Skeletal muscle tissue (tissue), 4 donors: Measurements from ENCODE around the gene YDJC. TPM values are rescaled to one million over a fixed set of nuclear protein-coding genes. Genes with fewer than 3 reads are reported as not detected.
A peak's percentile ranks its signal among the peaks of the same experiment; 100 is the strongest.
"Not testable (repeated sequence)": the region's sequence is repeated elsewhere in the genome, so short reads cannot be mapped to it uniquely, and the experiment has no call there.

Experiments used
- H3K27ac ChIP-seq: one replicate; pipeline ENCODE4 v1.7.0; 2013; ENCODE audit warnings: mild to moderate bottlenecking, low read depth, low read length, inconsistent platforms
- H3K27me3 ChIP-seq, 3 donors: one replicate each; pipeline ENCODE4 v1.7.0; 2013; ENCODE audit warnings: low read length in 3 of 3; ENCODE audit not compliant: control insufficient read depth in 3 of 3, insufficient read depth in 3 of 3
- H3K36me3 ChIP-seq, 3 donors: one replicate each; pipeline ENCODE4 v1.7.0; 2013; ENCODE audit warnings: low read length in 3 of 3; ENCODE audit not compliant: control insufficient read depth in 3 of 3, insufficient read depth in 3 of 3
- H3K4me1 ChIP-seq, 3 donors: one replicate each; pipeline ENCODE4 v1.7.0; 2013; ENCODE audit warnings: low read length in 3 of 3, mild to moderate bottlenecking in 3 of 3; ENCODE audit not compliant: control insufficient read depth in 3 of 3, insufficient read depth in 3 of 3
- H3K4me3 ChIP-seq, 3 donors: one replicate each; pipeline ENCODE4 v1.7.0; 2013; ENCODE audit warnings: low read length in 3 of 3
- H3K9ac ChIP-seq, 3 donors: one replicate each; pipeline ENCODE4 v1.7.0; 2013; ENCODE audit warnings: low read length in 3 of 3, mild to moderate bottlenecking in 3 of 3, moderate library complexity in 2 of 3, low read depth in 1 of 3
- H3K9me3 ChIP-seq, 3 donors: one replicate each; pipeline ENCODE4 v1.7.0; 2013; ENCODE audit warnings: low read length in 3 of 3; ENCODE audit not compliant: control insufficient read depth in 3 of 3
- total RNA-seq: library from RNA; depleted of rRNA; stranded (reverse); fragments of >200 nt; gene quantifications from one replicate; pipeline ENCODE4 v1.2.3, GENCODE V29; 2014
- donor health status: Osteomylitis.

YDJC gene
- total RNA-seq, 1 donor from 2014 or later = 1.0 TPM

DNA sequence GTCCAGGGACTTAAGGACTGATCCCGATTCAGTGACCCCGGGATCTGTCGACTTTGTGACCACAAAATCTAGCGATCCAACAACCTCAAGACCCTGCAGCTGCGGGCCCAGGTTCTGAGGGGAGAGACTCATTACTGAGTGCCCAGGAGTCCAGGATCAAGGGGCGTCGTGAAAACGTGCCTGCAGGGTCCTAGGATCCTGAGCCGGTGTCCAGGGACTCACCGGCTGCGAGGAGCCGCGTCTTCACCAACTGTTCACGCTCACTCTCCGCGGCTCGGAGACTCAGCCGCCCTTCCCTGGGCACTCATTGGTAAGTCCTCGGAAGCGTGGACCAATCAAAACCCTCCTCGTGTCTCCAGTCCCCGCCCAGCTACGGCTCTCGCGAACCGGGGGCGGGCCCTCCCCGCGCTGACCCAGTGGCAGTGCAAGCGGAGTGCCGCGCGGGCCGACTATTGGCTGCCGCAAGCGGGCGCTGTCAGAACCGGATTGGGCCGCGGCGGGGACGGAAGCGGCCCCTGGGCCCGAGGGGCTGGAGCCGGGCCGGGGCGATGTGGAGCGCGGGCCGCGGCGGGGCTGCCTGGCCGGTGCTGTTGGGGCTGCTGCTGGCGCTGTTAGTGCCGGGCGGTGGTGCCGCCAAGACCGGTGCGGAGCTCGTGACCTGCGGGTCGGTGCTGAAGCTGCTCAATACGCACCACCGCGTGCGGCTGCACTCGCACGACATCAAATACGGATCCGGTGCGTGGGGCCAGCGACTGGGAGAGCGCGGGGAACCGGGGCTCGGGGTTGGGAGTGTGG lies 12.2 kb upstream of the YDJC start, which contains the start of gene SDF2L1:
Gene SDF2L1 (plus strand): TSS at position 514 of the 795 bp plus-strand sequence. CDS start 35 bp downstream, at position 549.
- peaks cover 0 to 7% (median 3%) of the 10 kb centered on the region in 3 donors for H3K36me3 ChIP-seq
- peak within 1 kb of the TSS; percentile 69 for H3K27ac ChIP-seq
- H3K9me3 ChIP-seq = no peaks in the 10 kb centered on the region
- peaks cover 18 to 32% (median 20%) of the 10 kb centered on the region in 3 donors for H3K4me1 ChIP-seq
- peak within 1 kb of the TSS; percentile 52 to 86 (median 80) for H3K9ac ChIP-seq
- H3K4me3 ChIP-seq = peak within 1 kb of the TSS; percentile 76 to 89 (median 84)
- H3K27me3 ChIP-seq = no peaks in the 10 kb centered on the region

DNA sequence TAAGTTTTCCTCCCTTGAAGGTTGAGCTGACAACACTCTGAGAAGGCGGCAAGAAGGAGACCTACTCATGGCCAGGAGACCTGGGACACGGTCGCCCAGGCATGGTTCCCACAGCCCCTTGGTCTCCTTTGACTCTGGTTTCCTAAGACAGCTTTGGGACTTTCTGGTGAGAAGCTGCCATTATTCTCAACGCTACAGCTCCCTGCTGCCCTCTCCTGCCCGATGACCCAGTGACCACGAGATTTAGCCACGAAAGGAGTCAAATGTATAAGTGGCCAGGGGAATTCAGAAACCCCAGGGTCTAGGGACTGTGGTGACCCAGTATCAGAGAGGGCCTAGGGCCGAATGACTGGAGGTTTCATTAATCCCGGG lies 11.6 kb upstream of the YDJC start:
- H3K4me3 ChIP-seq = peak overlapping the region; percentile 76 to 83 (median 83)
- no peaks in the 10 kb centered on the region for H3K27me3 ChIP-seq
- no peaks in the 10 kb centered on the region for H3K9me3 ChIP-seq
- H3K4me1 ChIP-seq = peaks cover 16 to 30% (median 18%) of the 10 kb centered on the region in 3 donors
- H3K9ac ChIP-seq = peak overlapping the region; percentile 52 to 86 (median 80)
- peak overlapping the region; percentile 69 for H3K27ac ChIP-seq
- H3K36me3 ChIP-seq = peaks cover 0 to 7% (median 3%) of the 10 kb centered on the region in 3 donors

DNA sequence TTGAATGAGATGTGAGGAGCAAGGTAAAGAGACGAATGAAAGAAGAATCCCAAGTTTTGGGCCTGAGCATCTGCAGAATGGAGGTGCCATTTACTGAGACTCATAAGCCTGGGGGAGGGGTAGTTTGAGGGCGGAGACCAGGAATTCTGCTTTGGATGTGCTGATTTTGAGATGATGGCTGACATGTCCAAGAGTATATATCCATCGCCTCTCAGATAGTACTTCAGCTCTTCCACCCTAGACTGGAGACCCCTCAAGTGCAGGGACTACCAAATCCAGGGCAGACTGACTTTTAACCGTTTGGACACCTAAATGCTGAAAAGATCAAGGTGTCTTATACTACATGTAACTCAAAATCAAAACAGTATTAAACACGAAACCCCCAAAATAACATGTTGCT lies 11.0 kb upstream of the YDJC start:
- Histone ChIP-seq H3K27me3 (no peaks in the 10 kb centered on the region), H3K27ac (no peak overlapping the region), H3K4me3 (no peak overlapping the region), H3K4me1 (peaks cover 16 to 27% (median 18%) of the 10 kb centered on the region in 3 donors), H3K9me3 (no peaks in the 10 kb centered on the region), H3K36me3 (peaks cover 0 to 5% (median 3%) of the 10 kb centered on the region in 3 donors), H3K9ac (no peak overlapping the region)

DNA sequence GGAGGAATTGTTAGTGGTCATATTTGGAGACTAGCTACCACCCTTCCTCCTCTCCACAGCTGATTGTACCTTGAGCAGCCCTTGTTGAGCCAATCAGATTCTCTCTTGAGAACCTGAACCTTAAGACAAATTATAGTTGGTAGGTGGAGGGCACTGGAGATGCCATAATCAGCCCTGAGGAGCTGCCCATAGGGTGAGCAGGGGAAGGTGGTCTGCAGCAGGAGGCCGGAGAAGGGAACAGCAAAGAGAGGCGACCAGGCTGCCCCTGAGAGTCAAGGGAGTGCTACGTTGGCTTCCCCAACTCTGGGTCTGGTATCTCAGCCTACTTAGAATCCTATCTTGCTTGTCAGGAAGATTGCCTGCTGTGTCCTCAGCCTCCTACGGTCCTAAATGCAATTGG lies 9.5 kb upstream of the YDJC start:
- Histone ChIP-seq H3K27me3 (no peaks in the 10 kb centered on the region), H3K9me3 (no peaks in the 10 kb centered on the region), H3K9ac (no peak overlapping the region), H3K36me3 (peaks cover 0 to 5% (median 3%) of the 10 kb centered on the region in 3 donors), H3K4me1 (peaks cover 16 to 27% (median 18%) of the 10 kb centered on the region in 3 donors), H3K27ac (no peak overlapping the region), H3K4me3 (no peak overlapping the region)

DNA sequence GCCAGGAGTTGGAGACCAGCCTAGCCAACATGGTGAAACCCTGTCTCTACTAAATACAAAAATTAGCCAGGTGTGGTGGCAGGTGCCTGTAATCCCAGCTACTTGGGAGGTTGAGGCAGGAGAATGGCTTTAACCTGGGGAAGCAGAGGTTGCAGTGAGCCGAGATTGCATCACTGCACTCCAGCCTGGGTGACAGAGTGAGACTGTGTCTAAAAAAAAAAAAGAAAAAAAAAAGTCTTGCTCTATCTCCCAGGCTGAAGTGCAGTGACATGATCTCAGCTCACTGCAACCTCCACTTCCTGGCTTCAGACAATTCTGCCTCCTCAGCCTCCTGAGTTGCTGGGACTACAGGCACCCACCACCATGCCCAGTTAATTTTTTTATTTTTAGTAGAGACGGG lies 7.6 kb upstream of the YDJC start:
- H3K27me3 ChIP-seq, H3K36me3 ChIP-seq, H3K9ac ChIP-seq: not testable (repeated sequence)

DNA sequence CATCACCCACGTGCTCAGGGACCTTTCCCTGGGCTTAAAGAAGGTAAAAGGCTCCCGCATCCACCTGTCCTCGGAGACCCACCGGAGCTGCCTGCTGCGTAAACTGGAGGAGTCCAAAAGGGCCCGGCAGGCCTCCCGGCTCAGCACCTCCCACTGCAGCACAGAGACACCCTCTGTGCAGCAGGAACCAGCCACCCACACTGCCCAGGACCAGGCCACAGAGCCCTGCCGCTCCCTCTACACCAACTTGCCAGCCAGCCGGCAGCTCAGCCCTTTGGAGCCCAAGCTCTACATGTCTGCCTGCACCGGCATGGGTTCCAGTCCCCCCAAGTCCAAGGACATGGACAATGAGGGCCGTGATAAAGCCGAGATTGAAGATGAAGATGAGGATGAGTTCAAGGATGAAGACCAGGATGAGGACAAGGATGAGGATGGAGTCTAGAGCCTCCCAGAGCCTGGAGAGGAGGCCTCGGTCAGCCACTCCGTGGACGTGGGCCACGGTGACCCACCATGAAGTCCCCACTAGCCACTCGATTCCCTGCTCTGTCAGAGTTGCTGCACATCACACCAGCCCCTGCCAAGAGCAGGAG lies 6.9 kb upstream of the YDJC start:
- Histone ChIP-seq H3K4me1 (peaks cover 7 to 10% (median 8%) of the 10 kb centered on the region in 3 donors), H3K36me3 (no peaks in the 10 kb centered on the region), H3K4me3 (no peak overlapping the region), H3K27ac (no peak overlapping the region), H3K9ac (no peak overlapping the region), H3K27me3 (no peaks in the 10 kb centered on the region), H3K9me3 (no peaks in the 10 kb centered on the region)

More for the DNA sequence above, 7.6 kb upstream of the YDJC start:
- H3K27ac ChIP-seq, H3K9me3 ChIP-seq, H3K4me3 ChIP-seq: not testable (repeated sequence)
- peaks cover 8 to 12% (median 10%) of the 10 kb centered on the region in 3 donors for H3K4me1 ChIP-seq

DNA sequence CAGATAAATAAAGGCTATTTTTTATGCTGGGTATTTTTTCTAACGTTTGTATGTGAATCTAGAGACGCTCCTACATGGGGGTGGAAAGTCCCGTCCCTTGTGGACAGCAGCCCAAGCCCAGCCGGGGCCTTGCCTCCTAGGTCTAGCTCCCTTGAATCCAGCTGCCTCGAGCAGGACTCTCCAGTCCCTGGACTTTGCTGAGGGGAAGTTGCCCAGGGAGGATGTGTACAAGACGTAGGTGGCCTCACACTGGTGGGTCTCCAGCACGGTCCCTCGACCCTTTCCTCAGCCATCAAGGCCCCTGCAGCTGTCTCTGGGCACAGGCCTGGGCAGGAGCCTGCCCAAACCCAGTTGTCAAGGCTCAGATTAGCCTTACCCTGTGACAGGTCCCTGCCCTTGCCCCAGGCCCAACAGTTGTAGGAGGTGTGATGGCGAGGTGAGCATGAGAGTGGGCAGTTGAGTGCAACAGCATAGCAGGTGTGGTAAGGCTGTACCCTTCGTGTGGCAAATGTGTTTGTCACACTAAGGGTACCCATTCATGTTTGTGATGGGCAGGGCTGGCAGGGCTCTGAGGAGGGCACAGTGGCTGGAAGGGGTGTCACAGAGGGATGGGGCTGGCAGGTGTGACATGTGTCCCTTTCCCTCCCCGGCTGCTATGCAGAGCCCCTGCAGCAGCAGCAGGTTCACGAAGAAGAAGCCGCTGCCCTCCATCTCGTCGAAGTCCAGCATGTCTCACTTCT lies 6.1 kb upstream of the YDJC start:
- H3K27ac ChIP-seq = no peak overlapping the region
- no peak overlapping the region for H3K9ac ChIP-seq
- H3K4me3 ChIP-seq = no peak overlapping the region
- H3K9me3 ChIP-seq = no peaks in the 10 kb centered on the region
- H3K27me3 ChIP-seq = no peaks in the 10 kb centered on the region
- no peaks in the 10 kb centered on the region for H3K36me3 ChIP-seq
- H3K4me1 ChIP-seq = peaks cover 0 to 3% (median under 1%) of the 10 kb centered on the region in 3 donors

DNA sequence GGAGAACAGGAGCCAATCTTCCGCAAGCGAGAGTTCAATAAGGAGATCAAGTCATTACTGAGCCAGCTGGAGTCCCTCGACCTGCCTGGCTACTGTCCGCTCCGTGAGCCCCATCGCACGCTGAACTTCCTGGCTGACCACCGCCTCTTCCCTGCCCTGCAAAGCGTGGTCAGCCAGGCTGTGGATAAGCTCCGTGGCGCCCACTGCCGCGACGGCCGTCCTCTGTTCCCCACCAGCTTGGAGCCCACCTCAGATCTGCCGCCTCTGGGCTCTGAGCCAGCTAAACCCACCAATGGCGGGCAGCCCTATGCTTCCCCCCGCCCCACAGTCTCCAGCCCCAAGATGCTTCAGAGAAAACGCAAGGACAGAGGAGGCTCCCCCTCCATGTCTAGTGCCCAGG lies 5.0 kb upstream of the YDJC start:
- H3K4me1 ChIP-seq = no peaks in the 10 kb centered on the region
- H3K9ac ChIP-seq = no peak overlapping the region

DNA sequence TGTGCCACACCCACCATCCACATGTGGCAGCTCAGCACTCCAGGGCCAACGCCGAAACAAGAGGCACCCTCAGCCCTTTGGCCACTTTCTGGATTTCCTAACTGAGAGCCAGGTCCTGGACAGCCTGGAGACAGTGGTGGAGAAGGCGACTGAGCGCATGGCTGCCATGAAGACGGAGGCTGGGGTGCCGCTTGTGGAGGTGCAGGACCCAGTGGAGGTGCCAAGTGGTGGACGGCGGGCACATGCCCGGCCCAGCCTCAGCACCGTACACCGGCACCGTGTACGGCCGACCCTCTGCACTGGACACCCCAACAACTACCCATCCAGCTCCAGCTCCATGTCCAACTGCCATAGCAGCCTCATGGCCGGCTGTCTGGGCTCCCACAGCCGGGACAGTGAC lies 4.3 kb upstream of the YDJC start:
- Histone ChIP-seq H3K9me3 (no peaks in the 10 kb centered on the region), H3K27me3 (no peaks in the 10 kb centered on the region), H3K9ac (no peak overlapping the region), H3K27ac (no peak overlapping the region), H3K4me3 (no peak overlapping the region), H3K4me1 (peaks cover 3 to 7% (median 7%) of the 10 kb centered on the region in 3 donors), H3K36me3 (no peaks in the 10 kb centered on the region)

More for the DNA sequence above, 5.0 kb upstream of the YDJC start:
- Histone ChIP-seq H3K9me3 (no peaks in the 10 kb centered on the region), H3K36me3 (no peaks in the 10 kb centered on the region), H3K27me3 (no peaks in the 10 kb centered on the region), H3K4me3 (no peak overlapping the region), H3K27ac (no peak overlapping the region)
